ENCODE results near the gene SLC35F1. TPM values are rescaled to one million over a fixed set of nuclear protein-coding genes. Genes with fewer than 3 reads are reported as not detected.

The SLC35F1 gene
- total RNA-seq, 1 donor from 2014 or later, result 22.4 TPM

DNA sequence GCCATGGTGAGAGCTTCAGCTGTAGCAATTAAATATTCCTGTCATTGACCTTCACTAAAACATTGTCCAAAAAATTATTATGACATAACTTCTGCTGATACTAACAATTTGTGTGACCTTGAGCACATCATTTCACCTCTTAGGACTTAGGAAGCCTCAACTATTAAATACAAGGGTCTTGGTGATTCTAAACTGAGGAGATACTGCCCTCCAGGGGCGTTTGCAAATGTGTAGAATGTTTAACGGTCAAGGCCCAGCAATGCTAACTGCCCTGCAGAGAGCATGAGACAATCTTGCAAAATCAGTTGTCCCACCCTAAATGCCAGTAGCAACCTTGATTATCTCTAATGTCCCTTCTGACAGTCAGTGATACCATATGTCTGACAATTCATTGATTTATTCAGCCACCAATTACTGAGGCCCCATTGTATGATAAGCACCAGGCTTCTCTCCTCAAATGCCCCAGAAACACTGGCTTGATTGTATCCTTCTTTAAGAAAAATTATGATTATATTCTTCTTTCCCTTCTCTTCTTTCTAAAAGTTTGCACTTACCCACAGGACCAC, 356.9 kb downstream of the SLC35F1 start:
- peaks cover 7% of the 10 kb centered on the region for H3K36me3 Mint-ChIP-seq (ENCODE audit: unreplicated experiment)
- H3K27ac Mint-ChIP-seq (ENCODE audit: unreplicated experiment), result no peak overlapping the region
- TF ChIP-seq, protein P1, sequence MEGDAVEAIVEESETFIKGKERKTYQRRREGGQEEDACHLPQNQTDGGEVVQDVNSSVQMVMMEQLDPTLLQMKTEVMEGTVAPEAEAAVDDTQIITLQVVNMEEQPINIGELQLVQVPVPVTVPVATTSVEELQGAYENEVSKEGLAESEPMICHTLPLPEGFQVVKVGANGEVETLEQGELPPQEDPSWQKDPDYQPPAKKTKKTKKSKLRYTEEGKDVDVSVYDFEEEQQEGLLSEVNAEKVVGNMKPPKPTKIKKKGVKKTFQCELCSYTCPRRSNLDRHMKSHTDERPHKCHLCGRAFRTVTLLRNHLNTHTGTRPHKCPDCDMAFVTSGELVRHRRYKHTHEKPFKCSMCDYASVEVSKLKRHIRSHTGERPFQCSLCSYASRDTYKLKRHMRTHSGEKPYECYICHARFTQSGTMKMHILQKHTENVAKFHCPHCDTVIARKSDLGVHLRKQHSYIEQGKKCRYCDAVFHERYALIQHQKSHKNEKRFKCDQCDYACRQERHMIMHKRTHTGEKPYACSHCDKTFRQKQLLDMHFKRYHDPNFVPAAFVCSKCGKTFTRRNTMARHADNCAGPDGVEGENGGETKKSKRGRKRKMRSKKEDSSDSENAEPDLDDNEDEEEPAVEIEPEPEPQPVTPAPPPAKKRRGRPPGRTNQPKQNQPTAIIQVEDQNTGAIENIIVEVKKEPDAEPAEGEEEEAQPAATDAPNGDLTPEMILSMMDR (IDR thresholded peaks at IDR 0.05; ENCODE audit: partially characterized antibody, unreplicated experiment), result no peak
- peaks cover 1% of the 10 kb centered on the region for H3K9me3 Mint-ChIP-seq (ENCODE audit: unreplicated experiment)
- H3K4me3 Mint-ChIP-seq (ENCODE audit: unreplicated experiment), result no peak overlapping the region
- H3K4me1 Mint-ChIP-seq (ENCODE audit: low read depth, unreplicated experiment), result no peaks in the 10 kb centered on the region
- DNase-seq, result peak; percentile 36
- no peaks in the 10 kb centered on the region for H3K27me3 Mint-ChIP-seq (ENCODE audit: unreplicated experiment)

DNA sequence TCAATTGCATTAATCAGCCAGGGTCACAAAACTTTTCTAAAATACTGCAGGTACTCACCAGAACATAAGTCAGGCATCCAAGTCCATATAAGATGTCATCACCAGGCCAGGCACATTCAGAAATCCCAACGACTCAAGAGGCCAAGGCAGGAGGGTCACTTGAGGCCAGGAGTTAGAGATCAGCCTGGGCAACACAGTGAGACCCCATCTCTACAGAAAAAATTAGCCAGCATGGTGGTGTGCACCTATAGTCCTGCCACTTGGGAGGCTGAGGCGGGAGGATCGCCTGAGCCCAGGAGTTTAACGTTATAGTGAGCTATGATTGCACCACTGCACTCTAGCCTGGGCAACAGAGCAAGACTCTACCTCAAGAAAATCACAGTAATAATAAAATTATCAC, 362.6 kb downstream of the SLC35F1 start:
- H3K9me3 Mint-ChIP-seq (ENCODE audit: unreplicated experiment), result no peaks in the 10 kb centered on the region
- peaks cover 7% of the 10 kb centered on the region for H3K36me3 Mint-ChIP-seq (ENCODE audit: unreplicated experiment)
- H3K27ac Mint-ChIP-seq (ENCODE audit: unreplicated experiment), result no peak overlapping the region
- H3K27me3 Mint-ChIP-seq (ENCODE audit: unreplicated experiment), result no peaks in the 10 kb centered on the region
- no peaks in the 10 kb centered on the region for H3K4me1 Mint-ChIP-seq (ENCODE audit: low read depth, unreplicated experiment)
- no peak for DNase-seq
- TF ChIP-seq, protein P1 (IDR thresholded peaks at IDR 0.05; ENCODE audit: partially characterized antibody, unreplicated experiment), result no peak
- H3K4me3 Mint-ChIP-seq (ENCODE audit: unreplicated experiment), result no peak overlapping the region

GRCh38 chr6:118277631-118278030, 370.6 kb downstream of the SLC35F1 start:
- Mint-ChIP-seq H3K4me3 (ENCODE audit: unreplicated experiment) (no peak overlapping the region), H3K36me3 (ENCODE audit: unreplicated experiment) (no peaks in the 10 kb centered on the region), H3K9me3 (ENCODE audit: unreplicated experiment) (peaks cover 2% of the 10 kb centered on the region), H3K27me3 (ENCODE audit: unreplicated experiment) (peaks cover 6% of the 10 kb centered on the region), H3K27ac (ENCODE audit: unreplicated experiment) (no peak overlapping the region), H3K4me1 (ENCODE audit: low read depth, unreplicated experiment) (peaks cover 7% of the 10 kb centered on the region)
- TF ChIP-seq, protein P1 (IDR thresholded peaks at IDR 0.05; ENCODE audit: partially characterized antibody, unreplicated experiment), result no peak
- DNase-seq, result no peak

GRCh38 chr6:118280210-118280609, 373.1 kb downstream of the SLC35F1 start:
- Mint-ChIP-seq H3K36me3 (ENCODE audit: unreplicated experiment) (no peaks in the 10 kb centered on the region), H3K27me3 (ENCODE audit: unreplicated experiment) (peaks cover 3% of the 10 kb centered on the region), H3K4me3 (ENCODE audit: unreplicated experiment) (no peak overlapping the region), H3K9me3 (ENCODE audit: unreplicated experiment) (peaks cover 2% of the 10 kb centered on the region), H3K27ac (ENCODE audit: unreplicated experiment) (no peak overlapping the region), H3K4me1 (ENCODE audit: low read depth, unreplicated experiment) (peaks cover 9% of the 10 kb centered on the region)
- DNase-seq, result no peak
- TF ChIP-seq, protein P1 (IDR thresholded peaks at IDR 0.05; ENCODE audit: partially characterized antibody, unreplicated experiment), result no peak

DNA sequence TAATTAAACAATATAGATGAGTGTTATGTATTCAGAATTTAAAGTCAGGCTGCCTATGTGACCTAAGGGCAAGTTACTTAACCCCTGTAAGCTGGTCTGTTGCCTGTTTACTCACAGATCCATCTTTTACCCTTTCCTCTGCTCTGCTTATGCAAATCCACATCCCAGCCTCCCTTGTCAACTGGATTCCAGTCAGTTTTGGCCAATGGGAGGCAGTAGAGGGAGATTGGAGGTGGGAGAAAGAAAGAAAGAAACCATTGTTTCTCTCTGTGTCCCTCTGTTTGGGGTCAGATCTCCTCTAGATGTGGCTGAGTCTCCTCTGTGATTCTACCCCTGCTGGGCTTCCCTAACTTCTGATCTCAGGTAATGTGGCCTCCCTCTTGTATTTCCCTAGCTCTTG, 374.2 kb downstream of the SLC35F1 start:
- DNase-seq, result no peak
- no peaks in the 10 kb centered on the region for H3K36me3 Mint-ChIP-seq (ENCODE audit: unreplicated experiment)

More for the DNA sequence above, 374.2 kb downstream of the SLC35F1 start:
- peaks cover 2% of the 10 kb centered on the region for H3K9me3 Mint-ChIP-seq (ENCODE audit: unreplicated experiment)
- H3K4me1 Mint-ChIP-seq (ENCODE audit: low read depth, unreplicated experiment), result peaks cover 17% of the 10 kb centered on the region
- no peak overlapping the region for H3K27ac Mint-ChIP-seq (ENCODE audit: unreplicated experiment)
- peaks cover 3% of the 10 kb centered on the region for H3K27me3 Mint-ChIP-seq (ENCODE audit: unreplicated experiment)
- no peak overlapping the region for H3K4me3 Mint-ChIP-seq (ENCODE audit: unreplicated experiment)
- TF ChIP-seq, protein P1 (IDR thresholded peaks at IDR 0.05; ENCODE audit: partially characterized antibody, unreplicated experiment), result no peak

Data from glutamatergic neuron (in vitro differentiated cells).